H9 (cell line): ENCODE data around the gene CYP39A1. TPM values are rescaled to one million over a fixed set of nuclear protein-coding genes. Genes with fewer than 3 reads are reported as not detected.

Experiments used
- DNase-seq: peaks from one replicate; pipeline ENCODE4 v3.0.0-alpha.2; 2017
- H2AFZ ChIP-seq: one replicate; pipeline ENCODE4 v1.6.1; 2013; ENCODE audit warnings: mild to moderate bottlenecking, low read length, control low read depth, moderate library complexity
- H2AK5ac ChIP-seq: 2 replicates; pipeline ENCODE4 v1.6.1; 2013; ENCODE audit warnings: low read length, control low read depth, mixed read lengths; ENCODE audit not compliant: insufficient read length
- H2BK120ac ChIP-seq: one replicate; pipeline ENCODE4 v1.6.1; 2013; ENCODE audit warnings: low read depth, mild to moderate bottlenecking, low read length, control low read depth, inconsistent platforms; ENCODE audit not compliant: poor library complexity, severe bottlenecking
- H2BK12ac ChIP-seq: 2 replicates; pipeline ENCODE4 v1.6.1; 2013; ENCODE audit warnings: low read length, control low read depth, mixed read lengths, low read depth; ENCODE audit not compliant: insufficient read length
- H2BK15ac ChIP-seq: 2 replicates; pipeline ENCODE4 v1.6.1; 2013; ENCODE audit warnings: low read depth, low read length, control low read depth
- H2BK20ac ChIP-seq: one replicate; pipeline ENCODE4 v1.6.1; 2013; ENCODE audit warnings: low read depth, mild to moderate bottlenecking, low read length, control low read depth, inconsistent platforms; ENCODE audit not compliant: poor library complexity, severe bottlenecking
- H2BK5ac ChIP-seq: 2 replicates; pipeline ENCODE4 v1.6.1; 2013; ENCODE audit warnings: low read length, control low read depth, mixed read lengths; ENCODE audit not compliant: insufficient read length
- H3K14ac ChIP-seq: 2 replicates; pipeline ENCODE4 v1.6.1; 2013; ENCODE audit warnings: low read length, control low read depth; ENCODE audit not compliant: insufficient read depth
- H3K18ac ChIP-seq: 2 replicates; pipeline ENCODE4 v1.6.1; 2013; ENCODE audit warnings: low read depth, mild to moderate bottlenecking, mixed read lengths, low read length, control low read depth; ENCODE audit not compliant: insufficient read length
- H3K23ac ChIP-seq: 2 replicates; pipeline ENCODE4 v1.6.1; 2013; ENCODE audit warnings: low read length, control low read depth, mixed read lengths, low read depth; ENCODE audit not compliant: insufficient read length
- H3K23me2 ChIP-seq: 2 replicates; pipeline ENCODE4 v1.6.1; 2013; ENCODE audit warnings: low read depth, mild to moderate bottlenecking, mixed read lengths, low read length, control low read depth; ENCODE audit not compliant: insufficient read length, poor library complexity, severe bottlenecking
- H3K27ac ChIP-seq: 2 replicates; pipeline ENCODE4 v1.5.1; 2013; ENCODE audit warnings: low read length, control low read depth, mixed read lengths, low read depth; ENCODE audit not compliant: insufficient read length
- H3K27me3 ChIP-seq: 2 replicates; pipeline ENCODE4 v1.6.1; 2013; ENCODE audit warnings: low read length, control low read depth, inconsistent platforms; ENCODE audit not compliant: insufficient read depth
- H3K4ac ChIP-seq: 2 replicates; pipeline ENCODE4 v1.6.1; 2013; ENCODE audit warnings: low read depth, mild to moderate bottlenecking, control low read depth, inconsistent platforms, low read length, moderate library complexity
- H3K4me1 ChIP-seq: 2 replicates; pipeline ENCODE4 v1.6.1; 2013; ENCODE audit warnings: low read length, control low read depth, inconsistent platforms; ENCODE audit not compliant: insufficient read depth
- H3K4me2 ChIP-seq: 2 replicates; pipeline ENCODE4 v1.6.1; 2013; ENCODE audit warnings: low read length, control low read depth, mixed read lengths; ENCODE audit not compliant: insufficient read length, insufficient read depth
- H3K56ac ChIP-seq: 2 replicates; pipeline ENCODE4 v1.6.1; 2013; ENCODE audit warnings: low read depth, mild to moderate bottlenecking, mixed read lengths, low read length, control low read depth; ENCODE audit not compliant: insufficient read length
- H3K79me1 ChIP-seq: 2 replicates; pipeline ENCODE4 v1.6.1; 2013; ENCODE audit warnings: low read depth, mild to moderate bottlenecking, moderate library complexity, low read length, control low read depth, inconsistent platforms; ENCODE audit not compliant: insufficient read depth, poor library complexity, severe bottlenecking
- H3K79me2 ChIP-seq: 2 replicates; pipeline ENCODE4 v1.6.1; 2013; ENCODE audit warnings: low read length, control low read depth, inconsistent platforms; ENCODE audit not compliant: insufficient read depth
- H3K9ac ChIP-seq: 2 replicates; pipeline ENCODE4 v1.6.1; 2013; ENCODE audit warnings: low read length, control low read depth, mixed read lengths; ENCODE audit not compliant: insufficient read length; ENCODE audit errors: extremely low read depth
- H3K9me3 ChIP-seq: one replicate; pipeline ENCODE4 v1.6.1; 2013; ENCODE audit warnings: low read depth, low read length, inconsistent platforms; ENCODE audit not compliant: control insufficient read depth
- H3T11ph ChIP-seq: one replicate; pipeline ENCODE4 v1.6.1; 2013; ENCODE audit warnings: mild to moderate bottlenecking, low read length, control low read depth, inconsistent platforms
- H4K20me1 ChIP-seq: one replicate; pipeline ENCODE4 v1.6.1; 2013; ENCODE audit not compliant: control insufficient read depth, insufficient read length, insufficient read depth
- H4K5ac ChIP-seq: 2 replicates; pipeline ENCODE4 v1.6.1; 2013; ENCODE audit warnings: low read depth, mild to moderate bottlenecking, mixed read lengths, low read length, control low read depth; ENCODE audit not compliant: insufficient read length
- H4K8ac ChIP-seq: replicated peaks from 2 replicates; pipeline ENCODE4 v1.6.1; 2013; ENCODE audit warnings: low read length, control low read depth, mixed read lengths, low read depth; ENCODE audit not compliant: insufficient read length
- H4K91ac ChIP-seq: 2 replicates; pipeline ENCODE4 v1.6.1; 2013; ENCODE audit warnings: low read depth, mild to moderate bottlenecking, moderate library complexity, mixed read lengths, low read length, control low read depth; ENCODE audit not compliant: insufficient read length
- H3K27ac Mint-ChIP-seq, 3 experiments: 2 replicates in 2 of 3; 3 replicates in 1 of 3; pipeline ENCODE4 v1.8.0; 2020 to 2021; ENCODE audit warnings: mixed read lengths in 3 of 3, mild to moderate bottlenecking in 1 of 3, moderate library complexity in 1 of 3
- H3K27me3 Mint-ChIP-seq: 2 replicates; pipeline ENCODE4 v1.8.0; 2021; ENCODE audit warnings: low read depth, mild to moderate bottlenecking, moderate library complexity, mixed read lengths
- H3K36me3 Mint-ChIP-seq, 3 experiments: 2 replicates in 2 of 3; 3 replicates in 1 of 3; pipeline ENCODE4 v1.8.0; 2020 to 2021; ENCODE audit warnings: low read depth in 3 of 3, mixed read lengths in 3 of 3; ENCODE audit not compliant: insufficient read depth in 1 of 3
- H3K4me1 Mint-ChIP-seq, 2 experiments: 2 replicates each; pipeline ENCODE4 v1.8.0; 2020; ENCODE audit warnings: mixed read lengths in 2 of 2
- H3K4me3 Mint-ChIP-seq, 2 experiments: 2 replicates in 1 of 2; 3 replicates in 1 of 2; pipeline ENCODE4 v1.8.0; 2020 to 2021; ENCODE audit warnings: mild to moderate bottlenecking in 2 of 2, mixed read lengths in 2 of 2, moderate library complexity in 1 of 2
- H3K9me3 Mint-ChIP-seq, 2 experiments: 2 replicates in 1 of 2; 3 replicates in 1 of 2; pipeline ENCODE4 v1.8.0; 2020; ENCODE audit warnings: mild to moderate bottlenecking in 2 of 2, mixed read lengths in 2 of 2, moderate library complexity in 1 of 2
- CTCF ChIP-seq: fragments of 200-600 bp; sonication (generic); conservative IDR thresholded peaks from 3 replicates; pipeline ENCODE4 v1.8.0; 2021; ENCODE audit warnings: antibody characterized with exemption, mild to moderate bottlenecking
- WGBS: extraction: QIAGEN DNeasy Blood & Tissue Kit; methylation state at CpG from one replicate; pipeline ENCODE4 v1.1.7; 2013; ENCODE audit warnings: missing lambda C conversion rate, low lambda C conversion rate, mixed read lengths; ENCODE audit not compliant: insufficient read length; ENCODE audit errors: extremely low coverage; 5-methylcytosine and 5-hydroxymethylcytosine counted together
- total RNA-seq: library from RNA; stranded (reverse); gene quantifications from 2 replicates; pipeline ENCODE4 v1.2.1, GENCODE V29; 2021

CYP39A1 gene
- total RNA-seq, 1 experiment from 2014 or later, result 0.50 TPM

DNA sequence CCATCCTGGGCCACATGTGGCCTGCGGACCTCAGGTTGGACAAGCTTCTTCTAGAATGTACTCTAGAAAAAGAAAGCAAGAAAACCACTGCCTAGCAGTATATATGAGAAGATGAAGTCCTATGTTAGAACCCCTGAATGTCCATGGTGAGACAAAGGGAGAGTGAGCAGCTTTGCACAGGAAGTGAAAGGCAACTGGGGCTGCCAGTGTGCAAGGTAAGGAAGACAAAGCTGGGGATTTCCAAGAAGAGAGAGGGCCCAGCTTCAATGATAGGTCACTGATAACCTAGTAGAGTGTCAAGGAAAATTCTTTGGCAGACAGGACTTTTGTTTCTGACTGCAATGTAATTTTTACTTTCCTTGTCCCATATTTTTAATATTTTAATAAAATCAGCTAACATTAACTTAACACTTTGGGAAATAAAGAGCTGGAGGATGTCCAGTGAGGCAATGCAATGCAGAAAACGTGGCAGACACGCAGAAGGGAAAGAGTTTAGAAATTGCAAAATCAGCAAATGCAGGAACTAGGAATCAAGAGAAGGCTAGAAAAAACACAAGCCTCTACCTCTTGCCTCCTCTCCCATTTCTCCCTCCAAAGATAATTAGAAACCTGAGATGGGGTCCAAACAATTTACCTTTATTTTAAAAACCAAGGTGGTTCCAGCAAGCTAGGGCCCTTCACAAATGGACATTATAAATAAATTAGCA is 47.4 kb downstream of the CYP39A1 start:
- H4K5ac ChIP-seq, result no peak overlapping the region
- no peak overlapping the region for H2BK20ac ChIP-seq
- Mint-ChIP-seq H3K4me3 (no peak overlapping the region), H3K4me1 (peaks cover 3% of the 10 kb centered on the region in 2 experiments; a peak in 3 of 4 replicates), H3K36me3 (no peaks in the 10 kb centered on the region), H3K27me3 (no peaks in the 10 kb centered on the region), H3K9me3 (no peaks in the 10 kb centered on the region), H3K27ac (no peak overlapping the region)
- H3K23me2 ChIP-seq, result no peaks in the 10 kb centered on the region
- no peak overlapping the region for H2BK120ac ChIP-seq
- no peak overlapping the region for H2BK15ac ChIP-seq
- no peak overlapping the region for H2AK5ac ChIP-seq
- H4K8ac ChIP-seq, result no peak overlapping the region
- no peak for DNase-seq
- no peak overlapping the region for H3K4ac ChIP-seq
- H4K91ac ChIP-seq, result no peak overlapping the region
- no peak for TF ChIP-seq CTCF
- H2AFZ ChIP-seq, result no peak overlapping the region
- no peak overlapping the region for H3K27ac ChIP-seq
- no peak overlapping the region for H3K9ac ChIP-seq
- H3K79me1 ChIP-seq, result no peaks in the 10 kb centered on the region
- WGBS, result no CpG with 5 or more reads among the region's 3 CpGs
- H3K18ac ChIP-seq, result no peak overlapping the region
- no peak overlapping the region for H3K56ac ChIP-seq
- no peak overlapping the region for H3T11ph ChIP-seq
- H3K4me2 ChIP-seq, result no peak overlapping the region
- no peaks in the 10 kb centered on the region for H4K20me1 ChIP-seq
- H2BK12ac ChIP-seq, result no peak overlapping the region
- H3K9me3 ChIP-seq, result no peaks in the 10 kb centered on the region
- H2BK5ac ChIP-seq, result no peak overlapping the region
- H3K79me2 ChIP-seq, result no peaks in the 10 kb centered on the region
- no peaks in the 10 kb centered on the region for H3K4me1 ChIP-seq
- no peak overlapping the region for H3K23ac ChIP-seq
- H3K14ac ChIP-seq, result no peak overlapping the region
- no peaks in the 10 kb centered on the region for H3K27me3 ChIP-seq
